Activated T-helper 1 cell treated with anti-CD3 and anti-CD28 coated beads, Interleukin-12 subunit alpha, Interleukin-12 subunit beta, Interleukin-2, Interleukin-4 antibody, amounts not matched to agents 30 ng/mL and 10 ng/mL and 1 ng/mL, durations not matched to agents 14 hours and 24 hours and 36 hours (primary cell): ENCODE measurements around the gene HIPK2. TPM values are rescaled to one million over a fixed set of nuclear protein-coding genes. Genes with fewer than 3 reads are reported as not detected.

ENCODE experiments used
- DNase-seq: peaks from one replicate; pipeline ENCODE4 v3.0.0; 2021; ENCODE audit warnings: low spot score
- H3K27ac Mint-ChIP-seq: one replicate; pipeline ENCODE4 v1.8.0; 2021; ENCODE audit warnings: mild to moderate bottlenecking, mixed read lengths
- H3K27me3 Mint-ChIP-seq: one replicate; pipeline ENCODE4 v1.8.0; 2022; ENCODE audit warnings: mild to moderate bottlenecking, moderate library complexity, mixed read lengths; ENCODE audit not compliant: insufficient read depth
- H3K36me3 Mint-ChIP-seq: one replicate; pipeline ENCODE4 v1.8.0; 2021; ENCODE audit warnings: low read depth, mixed read lengths
- H3K4me1 Mint-ChIP-seq: one replicate; pipeline ENCODE4 v1.8.0; 2021; ENCODE audit warnings: low read depth, mixed read lengths
- H3K4me3 Mint-ChIP-seq: one replicate; pipeline ENCODE4 v1.8.0; 2021; ENCODE audit warnings: mild to moderate bottlenecking, moderate library complexity, mixed read lengths
- H3K9me3 Mint-ChIP-seq: one replicate; pipeline ENCODE4 v1.8.0; 2021; ENCODE audit warnings: mixed read lengths
- intact Hi-C: fragments of 100-400 bp; cut with micrococcal nuclease; formaldehyde crosslinking; loops from one replicate; pipeline ENCODE4 v1.15.1; 2024
- total RNA-seq: library from RNA; stranded (reverse); gene quantifications from 2 replicates; pipeline ENCODE4 v1.2.3, GENCODE V29; 2022

Gene HIPK2
- total RNA-seq, 1 donor from 2014 or later: 28.3 TPM

DNA sequence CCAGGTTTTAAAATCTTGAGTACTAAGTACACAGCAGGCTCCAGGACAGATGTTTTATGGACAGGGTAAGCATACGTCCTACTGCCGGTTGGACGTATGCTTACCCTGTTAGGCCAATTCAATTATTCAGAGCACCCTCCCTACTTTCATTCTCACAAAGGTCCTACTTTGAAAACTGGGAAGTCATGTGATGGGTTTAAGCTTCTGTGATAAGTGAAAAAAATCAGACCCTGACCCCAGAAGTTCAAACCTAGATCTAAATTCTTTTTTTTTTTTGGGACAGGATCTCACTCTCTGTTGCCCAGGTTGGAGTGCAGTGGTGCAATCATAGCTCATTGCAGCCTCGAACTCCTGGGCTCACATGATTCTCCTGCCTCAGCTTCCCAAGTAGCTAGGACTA lies 55.2 kb downstream of the HIPK2 start:
- Mint-ChIP-seq H3K4me3 (no peak overlapping the region), H3K4me1 (peaks cover 33% of the 10 kb centered on the region), H3K27ac (no peak overlapping the region), H3K9me3 (no peaks in the 10 kb centered on the region), H3K27me3 (no peaks in the 10 kb centered on the region), H3K36me3 (peaks cover 2% of the 10 kb centered on the region)
- intact Hi-C loops: no loop called here
- no peak for DNase-seq

DNA sequence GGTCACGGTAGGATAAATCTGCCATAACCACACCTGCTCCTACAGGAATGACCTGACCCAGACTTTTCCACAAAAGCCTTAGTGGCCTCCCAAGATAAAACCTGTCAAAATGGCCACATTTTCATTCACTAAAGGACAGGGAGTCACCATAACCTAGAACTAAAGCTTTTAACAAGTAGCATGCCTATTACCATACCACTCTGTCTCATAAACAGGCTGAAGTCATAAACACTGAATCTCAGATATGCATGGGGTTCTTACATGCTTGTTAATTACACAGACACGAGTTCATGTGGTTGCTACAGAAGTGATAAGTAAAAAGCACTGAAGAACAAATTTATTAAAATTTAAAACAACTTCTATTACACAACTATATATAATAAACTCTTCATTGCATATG lies 56.0 kb downstream of the HIPK2 start:
- Mint-ChIP-seq H3K4me1 (peaks cover 25% of the 10 kb centered on the region), H3K27me3 (no peaks in the 10 kb centered on the region)

DNA sequence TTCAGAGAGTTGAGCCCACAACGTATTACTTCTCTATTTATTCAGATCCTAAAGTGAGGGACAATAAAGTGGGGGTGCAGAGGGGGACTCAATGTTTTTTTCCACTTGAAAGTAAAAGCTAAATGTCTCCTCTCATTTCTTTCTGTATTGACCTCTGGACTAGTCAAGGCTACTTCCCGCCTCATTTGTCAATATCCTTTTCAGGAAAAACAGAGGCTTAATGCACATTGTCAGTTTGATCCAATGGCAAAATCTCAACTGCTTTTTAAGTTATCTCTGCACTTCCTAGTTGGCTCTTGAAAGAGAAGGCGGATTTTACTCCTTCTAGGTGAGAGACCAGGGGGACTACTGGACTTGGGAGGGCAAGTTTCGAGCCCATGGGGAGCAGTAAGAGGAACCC lies 56.4 kb downstream of the HIPK2 start:
- no peak overlapping the region for H3K4me3 Mint-ChIP-seq
- no peak overlapping the region for H3K27ac Mint-ChIP-seq
- peaks cover 21% of the 10 kb centered on the region for H3K4me1 Mint-ChIP-seq
- no peaks in the 10 kb centered on the region for H3K27me3 Mint-ChIP-seq
- H3K36me3 Mint-ChIP-seq: peaks cover 8% of the 10 kb centered on the region
- no peaks in the 10 kb centered on the region for H3K9me3 Mint-ChIP-seq
- no peak for DNase-seq
- intact Hi-C loops: no loop called here

More for the DNA sequence above, 56.0 kb downstream of the HIPK2 start:
- intact Hi-C loops: no loop called here
- no peak overlapping the region for H3K4me3 Mint-ChIP-seq
- H3K9me3 Mint-ChIP-seq: no peaks in the 10 kb centered on the region
- H3K36me3 Mint-ChIP-seq: peaks cover 4% of the 10 kb centered on the region
- no peak overlapping the region for H3K27ac Mint-ChIP-seq
- DNase-seq: no peak

DNA sequence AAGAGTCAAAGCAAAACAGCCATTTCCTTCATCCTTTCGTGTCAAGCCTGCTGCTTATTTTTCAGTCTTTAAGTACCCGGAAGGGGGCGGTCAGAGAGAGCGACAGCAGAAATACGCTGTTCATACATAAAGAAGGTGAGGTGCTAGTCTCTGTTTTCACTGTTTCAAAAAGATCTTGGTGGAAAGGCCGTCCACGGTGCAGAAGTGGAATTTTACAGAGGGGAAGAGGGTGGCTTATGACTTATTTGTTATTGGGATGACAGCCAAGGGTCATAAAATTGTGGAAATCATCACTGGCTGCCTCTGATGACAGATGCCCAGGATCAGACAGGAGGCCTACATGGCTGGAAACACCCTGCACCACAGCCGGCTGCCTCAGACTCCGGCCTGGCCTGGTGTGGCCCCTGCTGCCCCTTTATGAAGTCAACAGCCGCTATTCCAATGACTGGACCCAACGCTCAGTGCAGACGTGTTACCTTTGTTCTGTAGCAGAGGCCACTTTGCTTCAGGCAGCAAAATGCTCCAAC lies 57.0 kb downstream of the HIPK2 start:
- H3K27ac Mint-ChIP-seq: no peak overlapping the region
- no peaks in the 10 kb centered on the region for H3K27me3 Mint-ChIP-seq
- intact Hi-C loops: loop anchor here (1.0 kb wide), 1 partner anchor 282 kb away; no protein-coding TSS in a partner anchor
- peak; percentile 11 for DNase-seq
- no peak overlapping the region for H3K4me3 Mint-ChIP-seq
- peaks cover 8% of the 10 kb centered on the region for H3K36me3 Mint-ChIP-seq
- H3K4me1 Mint-ChIP-seq: peaks cover 16% of the 10 kb centered on the region
- H3K9me3 Mint-ChIP-seq: no peaks in the 10 kb centered on the region

DNA sequence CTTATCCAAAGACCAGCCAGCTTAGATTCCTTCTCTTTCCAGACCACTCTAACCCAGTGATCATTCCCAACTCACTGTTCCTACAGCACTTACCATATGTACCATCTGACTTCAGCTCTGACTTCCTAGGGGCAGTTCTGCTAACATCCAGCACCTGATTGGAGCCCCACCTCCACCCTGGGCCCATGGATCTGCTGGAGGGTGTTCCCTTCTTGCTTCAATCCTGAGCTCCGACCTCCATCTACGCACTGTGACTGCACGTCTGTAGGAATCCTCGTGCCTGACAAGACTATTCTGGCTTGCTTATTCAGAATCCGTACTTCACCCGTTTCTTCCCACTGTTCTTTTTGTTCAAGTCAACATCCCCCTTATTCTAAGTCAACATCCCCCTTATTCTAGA lies 57.6 kb downstream of the HIPK2 start:
- Mint-ChIP-seq H3K36me3 (peaks cover 14% of the 10 kb centered on the region), H3K27me3 (no peaks in the 10 kb centered on the region), H3K4me3 (no peak overlapping the region), H3K4me1 (peaks cover 11% of the 10 kb centered on the region), H3K9me3 (no peaks in the 10 kb centered on the region), H3K27ac (no peak overlapping the region)
- intact Hi-C loops: loop anchor here (1.0 kb wide), 1 partner anchor 282 kb away; no protein-coding TSS in a partner anchor
- DNase-seq: no peak

DNA sequence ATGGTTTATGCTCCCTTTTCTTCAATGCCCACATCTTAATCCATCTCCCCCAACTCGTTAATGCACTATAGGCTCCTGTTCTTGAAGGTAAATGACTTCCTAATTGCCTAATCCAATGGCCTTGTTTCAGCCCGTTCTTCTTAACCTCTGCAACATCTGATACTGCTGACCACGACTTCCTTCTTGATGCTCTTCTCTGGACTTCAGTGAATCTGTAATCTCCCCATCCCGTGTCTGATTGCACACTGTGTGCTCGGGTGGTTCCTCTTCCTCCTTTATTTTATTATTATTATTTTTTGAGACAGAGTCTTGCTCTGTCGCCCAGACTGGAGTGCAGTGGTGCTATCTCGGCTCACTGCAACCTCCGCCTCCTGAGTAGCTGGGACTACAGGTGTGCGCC lies 58.9 kb downstream of the HIPK2 start:
- Mint-ChIP-seq H3K4me1 (peaks cover 5% of the 10 kb centered on the region), H3K36me3 (peaks cover 18% of the 10 kb centered on the region), H3K4me3 (no peak overlapping the region), H3K27ac (no peak overlapping the region), H3K9me3 (no peaks in the 10 kb centered on the region), H3K27me3 (no peaks in the 10 kb centered on the region)
- no peak for DNase-seq
- intact Hi-C loops: no loop called here

DNA sequence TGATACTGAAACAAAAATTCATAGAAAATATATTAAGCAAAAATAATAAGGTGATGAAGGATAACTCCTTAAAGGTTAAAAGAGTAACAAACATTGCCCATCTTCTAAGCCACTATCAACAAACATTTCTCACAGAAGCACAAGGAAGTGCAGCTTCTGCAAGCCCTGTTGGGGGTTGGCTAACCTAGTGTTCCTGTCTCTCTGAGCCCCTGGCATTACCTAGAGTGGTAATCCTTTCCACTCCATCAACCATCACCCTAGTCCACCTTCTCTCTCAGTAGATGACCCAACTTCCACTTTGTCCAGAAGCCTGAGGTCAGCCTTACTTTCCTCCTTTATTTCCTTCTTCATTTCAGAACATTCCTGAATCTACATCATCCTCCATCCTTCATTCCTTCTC lies 59.7 kb downstream of the HIPK2 start:
- DNase-seq: no peak
- peaks cover 18% of the 10 kb centered on the region for H3K36me3 Mint-ChIP-seq
- no peak overlapping the region for H3K27ac Mint-ChIP-seq
- no peaks in the 10 kb centered on the region for H3K9me3 Mint-ChIP-seq
- H3K4me3 Mint-ChIP-seq: no peak overlapping the region
- H3K4me1 Mint-ChIP-seq: no peaks in the 10 kb centered on the region
- intact Hi-C loops: no loop called here
- H3K27me3 Mint-ChIP-seq: no peaks in the 10 kb centered on the region

DNA sequence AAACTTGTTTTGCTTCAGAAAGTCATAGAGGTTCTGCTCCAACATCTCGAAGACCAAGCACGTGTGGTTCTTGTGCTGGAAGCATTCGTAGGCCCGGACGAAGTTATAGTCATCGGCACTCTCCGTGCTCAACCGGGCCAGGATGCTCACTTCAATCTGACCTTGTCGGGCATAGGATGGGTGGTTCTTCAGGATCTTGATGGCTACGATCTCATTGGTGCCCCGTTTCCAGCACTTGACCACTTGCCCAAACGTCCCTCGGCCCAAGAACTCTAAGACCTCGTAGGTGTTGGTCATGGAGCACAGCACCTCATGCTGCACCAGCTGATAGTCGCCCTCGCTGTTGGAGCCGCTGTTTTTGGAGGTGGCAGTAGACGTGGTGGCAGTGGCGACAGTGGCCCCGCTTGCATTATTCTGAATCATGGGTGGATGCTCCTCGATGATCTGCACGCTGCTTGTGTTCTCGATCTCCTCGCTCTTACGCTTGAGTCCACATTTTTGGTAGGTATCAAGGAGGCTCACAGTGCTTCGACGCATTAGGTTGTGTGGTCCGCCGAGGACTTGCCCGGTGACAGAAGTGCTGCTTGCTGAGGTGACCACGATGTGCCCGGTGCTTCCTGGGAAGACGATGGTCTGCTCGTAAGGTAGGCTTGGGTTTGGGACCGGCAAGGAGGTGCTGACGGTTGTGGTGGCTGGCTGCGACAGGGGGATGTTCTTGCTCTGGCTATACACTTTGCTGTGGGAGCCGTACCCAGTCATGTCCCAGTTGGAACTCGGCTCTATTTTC lies 61.4 kb downstream of the HIPK2 start:
- H3K27me3 Mint-ChIP-seq: no peaks in the 10 kb centered on the region
- no peak for DNase-seq
- no peak overlapping the region for H3K4me3 Mint-ChIP-seq
- H3K27ac Mint-ChIP-seq: no peak overlapping the region
- H3K9me3 Mint-ChIP-seq: no peaks in the 10 kb centered on the region
- intact Hi-C loops: no loop called here
- H3K36me3 Mint-ChIP-seq: peaks cover 22% of the 10 kb centered on the region
- H3K4me1 Mint-ChIP-seq: no peaks in the 10 kb centered on the region

DNA sequence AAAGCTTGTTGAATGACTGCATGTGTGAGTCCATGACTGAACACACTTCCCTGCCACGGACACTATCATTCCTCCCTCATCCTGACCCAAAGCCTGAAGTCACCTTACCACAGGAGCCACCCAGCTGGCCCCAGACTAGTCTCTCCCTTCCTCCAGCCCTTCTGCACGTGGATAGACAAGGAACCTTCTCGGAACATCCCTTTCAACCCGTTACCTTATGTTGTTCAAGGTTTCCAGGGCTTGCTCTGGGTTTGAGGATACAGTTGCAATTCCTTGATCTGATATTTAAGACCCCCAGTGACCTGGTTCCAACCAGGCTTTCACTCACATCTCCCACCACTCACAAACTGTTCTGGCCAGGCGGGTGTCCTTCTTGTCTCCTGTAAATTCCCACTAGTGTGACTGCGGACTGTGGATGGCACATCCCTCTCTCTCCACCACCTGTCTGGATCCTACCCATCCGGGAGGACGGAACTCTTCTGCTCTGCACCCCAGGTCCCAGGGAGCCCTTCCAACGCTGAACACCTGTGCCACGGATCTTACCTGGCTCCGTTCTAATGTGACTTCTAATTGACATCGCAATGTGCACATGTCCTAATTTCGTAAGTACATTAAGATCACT lies 62.5 kb downstream of the HIPK2 start:
- intact Hi-C loops: no loop called here
- no peak overlapping the region for H3K27ac Mint-ChIP-seq
- no peaks in the 10 kb centered on the region for H3K9me3 Mint-ChIP-seq
- no peaks in the 10 kb centered on the region for H3K27me3 Mint-ChIP-seq
- no peaks in the 10 kb centered on the region for H3K4me1 Mint-ChIP-seq
- no peak for DNase-seq
- no peak overlapping the region for H3K4me3 Mint-ChIP-seq
- H3K36me3 Mint-ChIP-seq: peaks cover 28% of the 10 kb centered on the region

DNA sequence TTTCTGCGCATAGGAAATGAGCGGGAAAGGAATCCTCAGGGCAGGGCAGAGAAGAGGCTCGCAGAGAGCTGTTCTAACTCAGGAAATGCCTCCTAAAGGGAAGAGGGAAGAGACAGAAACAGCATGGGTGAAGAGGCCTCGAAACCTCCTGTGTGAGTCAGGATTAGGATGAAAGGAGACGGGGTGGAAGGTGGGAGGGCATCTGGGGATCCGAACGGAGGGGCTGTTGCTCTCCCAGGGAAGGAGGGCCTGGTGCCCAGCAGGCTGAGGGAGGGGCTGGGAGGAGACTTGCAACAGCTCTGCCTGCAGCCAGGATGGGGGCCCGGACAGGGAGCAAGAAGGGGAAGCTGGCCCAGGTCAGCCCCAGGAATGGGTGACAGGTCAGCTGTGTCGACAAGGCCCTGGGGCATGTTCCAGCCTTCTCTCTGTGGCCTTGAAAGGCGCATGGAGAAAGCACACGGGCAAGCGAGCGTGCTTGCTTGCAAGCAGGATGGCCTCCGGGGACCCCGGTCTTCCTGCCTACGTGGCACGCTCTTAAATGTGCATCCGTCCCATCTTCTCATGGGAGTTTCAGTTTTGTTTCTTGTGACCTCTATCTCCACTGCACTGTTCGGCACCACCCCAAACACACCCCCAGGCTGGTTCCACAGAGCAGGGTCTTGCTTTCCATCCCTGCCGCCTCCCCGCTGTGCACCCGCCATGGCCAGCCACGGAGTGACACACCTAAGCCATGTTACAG lies 63.5 kb downstream of the HIPK2 start:
- intact Hi-C loops: no loop called here
- Mint-ChIP-seq H3K4me1 (no peaks in the 10 kb centered on the region), H3K27ac (no peak overlapping the region), H3K27me3 (no peaks in the 10 kb centered on the region), H3K4me3 (no peak overlapping the region), H3K36me3 (peaks cover 33% of the 10 kb centered on the region), H3K9me3 (no peaks in the 10 kb centered on the region)
- DNase-seq: no peak

DNA sequence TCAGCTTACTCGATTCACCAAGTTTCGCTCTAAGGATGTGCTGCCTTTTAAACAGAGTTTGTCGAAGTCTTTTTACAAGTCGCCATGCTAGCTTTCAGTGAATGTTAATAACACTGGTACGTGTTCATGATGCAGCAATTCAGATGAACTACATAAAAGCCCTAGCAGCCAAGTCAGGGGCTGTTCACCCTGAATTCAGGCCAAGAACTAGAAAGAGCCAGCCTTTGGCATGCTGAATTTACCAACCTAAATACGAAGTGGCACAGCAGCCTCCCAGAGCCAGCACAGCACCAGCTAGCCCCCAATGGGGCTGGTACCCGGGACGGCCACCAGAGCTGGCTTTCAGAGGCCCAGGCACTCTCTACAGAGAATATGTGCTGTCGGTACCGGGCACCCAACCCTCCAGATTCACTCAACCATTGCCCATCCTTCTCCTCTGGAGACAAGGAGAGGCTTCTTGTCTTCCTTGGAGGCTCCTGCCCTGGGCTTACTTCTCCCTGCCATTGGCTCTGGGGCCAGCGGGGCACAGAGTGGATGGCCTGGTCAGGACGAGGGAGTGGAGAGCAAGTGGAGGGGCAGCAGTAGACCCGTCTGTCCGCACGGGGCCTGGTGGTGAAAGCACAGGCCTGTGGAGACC lies 64.2 kb downstream of the HIPK2 start:
- H3K4me3 Mint-ChIP-seq: no peak overlapping the region
- intact Hi-C loops: no loop called here
- no peaks in the 10 kb centered on the region for H3K4me1 Mint-ChIP-seq
- H3K27ac Mint-ChIP-seq: no peak overlapping the region
- H3K27me3 Mint-ChIP-seq: no peaks in the 10 kb centered on the region
- peaks cover 33% of the 10 kb centered on the region for H3K36me3 Mint-ChIP-seq
- no peak for DNase-seq
- H3K9me3 Mint-ChIP-seq: no peaks in the 10 kb centered on the region

DNA sequence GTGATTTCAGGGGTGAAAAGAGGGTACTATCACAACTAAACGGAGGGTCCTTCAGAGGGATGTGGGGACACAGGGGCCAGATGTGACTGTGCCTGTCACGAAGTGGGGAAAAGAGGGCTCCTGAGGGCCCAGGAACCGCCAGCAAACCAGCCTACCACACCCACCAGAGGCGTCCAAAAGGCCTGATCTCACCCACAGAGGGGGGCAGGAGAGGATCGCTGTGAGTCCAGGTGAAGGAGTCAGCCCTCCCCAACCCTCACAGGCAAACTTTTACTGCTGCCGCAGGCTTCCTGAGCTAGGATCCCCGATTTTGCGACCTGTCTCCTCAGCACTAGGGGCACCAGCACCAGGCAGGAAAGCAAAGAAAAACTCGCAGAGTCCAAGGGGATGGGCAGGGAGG lies 64.7 kb downstream of the HIPK2 start:
- Mint-ChIP-seq H3K4me1 (no peaks in the 10 kb centered on the region), H3K4me3 (no peak overlapping the region), H3K27me3 (no peaks in the 10 kb centered on the region), H3K27ac (no peak overlapping the region), H3K36me3 (peaks cover 33% of the 10 kb centered on the region), H3K9me3 (no peaks in the 10 kb centered on the region)
- intact Hi-C loops: no loop called here
- no peak for DNase-seq
